Upper lobe of left lung (tissue), 4 donors: Measurements from ENCODE around the gene NRXN3.

Source experiments
- CTCF ChIP-seq, 6 experiments: fragments of 450-650 bp in 4 of 6; fragments of 200-600 bp in 2 of 6; sonication (generic) in 2 of 6; IDR thresholded peaks; one replicate each; pipeline ENCODE4 v1.5.1; 2016 to 2019; ENCODE audit warnings: antibody characterized with exemption in 6 of 6
- EP300 ChIP-seq, 4 donors: sonication (generic); formaldehyde crosslinking; IDR thresholded peaks; one replicate each; pipeline ENCODE4 v1.5.1; 2017; ENCODE audit warnings: antibody characterized with exemption in 4 of 4, control low read depth in 2 of 4

- TF ChIP-seq CTCF (IDR thresholded peaks at IDR 0.05) (no peak), EP300 (IDR thresholded peaks at IDR 0.05) (no peak)
Observed at GRCh38 chr14:78653173-78653572, 483.0 kb downstream of the NRXN3 start.
